SH-SY5Y (cell line): ENCODE data around the gene AQP10.

Experiments used
- GATA2 ChIP-seq: IDR thresholded peaks from 2 replicates; pipeline ENCODE4 v1.6.1; 2011; ENCODE audit warnings: mild to moderate bottlenecking, low read depth, low read length
- GATA3 ChIP-seq: IDR thresholded peaks from 2 replicates; pipeline ENCODE4 v1.6.1; 2011; ENCODE audit warnings: low read depth, mild to moderate bottlenecking, low read length, moderate library complexity

Gene AQP10

DNA sequence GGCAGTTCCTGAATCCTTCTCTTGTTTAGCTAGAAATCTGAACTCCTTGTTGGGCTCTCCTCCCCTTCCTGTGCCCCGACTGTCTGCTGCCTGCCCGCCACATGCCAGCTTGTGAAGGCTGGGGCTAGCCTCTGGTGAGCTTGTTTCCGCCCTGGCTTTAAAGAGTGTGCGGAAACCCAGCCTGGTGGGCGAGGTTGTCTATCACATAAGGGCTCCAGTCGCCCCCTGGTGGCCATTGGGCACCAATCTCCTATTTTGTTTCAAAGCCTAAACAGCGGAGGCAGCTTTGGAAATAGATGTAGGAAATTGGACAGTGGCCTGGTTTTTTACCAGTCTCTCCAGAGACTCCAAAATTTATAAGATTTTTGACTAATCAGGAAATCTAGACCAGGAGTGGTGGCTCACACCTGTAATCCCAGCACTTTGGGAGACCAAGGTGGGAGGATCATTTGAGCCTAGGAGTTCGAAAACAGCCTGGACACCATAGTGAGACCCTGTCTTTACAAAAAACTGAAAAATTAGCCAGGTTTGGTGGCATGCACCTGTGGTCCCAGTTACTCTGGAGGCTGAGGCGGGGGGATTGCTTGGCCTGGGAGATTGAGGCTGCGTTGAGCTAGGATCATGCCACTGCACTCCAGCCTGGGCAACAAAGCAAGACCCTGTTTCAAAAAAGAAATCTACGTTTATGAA, 14.3 kb downstream of the AQP10 start:
- TF ChIP-seq GATA3 = no peak
- TF ChIP-seq GATA2 = no peak

DNA sequence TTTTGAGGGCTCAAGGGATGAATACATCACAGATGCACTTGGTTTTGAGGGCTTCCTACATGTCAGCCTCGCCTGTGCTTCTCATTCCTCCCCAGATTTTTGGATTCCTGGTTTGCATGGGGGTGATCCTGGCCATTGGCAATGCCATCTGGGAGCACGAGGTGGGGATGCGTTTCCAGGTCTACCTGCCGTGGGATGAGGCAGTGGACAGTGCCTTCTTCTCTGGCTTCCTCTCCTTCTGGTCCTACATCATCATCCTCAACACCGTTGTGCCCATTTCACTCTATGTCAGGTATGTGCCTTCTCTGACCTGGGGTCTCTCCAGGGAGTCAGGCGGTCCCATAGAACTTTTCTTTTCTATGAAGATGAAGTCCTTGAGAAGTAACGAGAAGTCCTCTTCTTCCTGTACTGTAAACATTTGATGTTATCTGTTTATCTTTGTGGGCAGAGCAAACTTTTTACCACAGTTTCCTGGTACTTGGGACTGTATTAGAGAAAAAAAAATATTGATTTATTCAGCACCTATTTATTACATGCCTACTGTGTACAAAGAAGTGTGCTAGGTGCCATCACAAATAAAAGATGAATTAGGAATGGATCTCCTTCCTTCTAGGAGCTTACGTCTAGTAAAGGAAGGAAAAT, 16.5 kb downstream of the AQP10 start:
- TF ChIP-seq GATA3 (no peak), GATA2 (no peak)

DNA sequence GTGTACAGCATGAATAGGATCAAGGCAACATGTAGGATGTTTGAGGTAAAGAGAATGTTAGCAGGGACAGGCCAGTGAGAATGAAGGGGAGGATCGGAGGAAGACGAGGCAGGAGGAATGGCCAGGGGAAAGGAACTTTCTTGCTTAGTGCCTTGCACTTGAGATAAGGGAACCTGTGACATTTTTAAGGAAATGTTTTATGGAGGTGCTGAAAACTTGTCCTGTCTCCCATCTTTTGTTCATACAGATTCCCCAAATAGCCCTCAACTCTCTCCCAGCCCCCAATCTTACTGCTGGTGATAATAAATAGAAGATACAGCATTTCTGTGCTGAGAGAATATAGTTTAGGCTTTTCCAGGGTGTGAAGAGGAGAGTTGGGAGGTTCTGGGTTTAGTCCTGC, 18.0 kb downstream of the AQP10 start:
- TF ChIP-seq GATA2 (no peak), GATA3 (no peak)

DNA sequence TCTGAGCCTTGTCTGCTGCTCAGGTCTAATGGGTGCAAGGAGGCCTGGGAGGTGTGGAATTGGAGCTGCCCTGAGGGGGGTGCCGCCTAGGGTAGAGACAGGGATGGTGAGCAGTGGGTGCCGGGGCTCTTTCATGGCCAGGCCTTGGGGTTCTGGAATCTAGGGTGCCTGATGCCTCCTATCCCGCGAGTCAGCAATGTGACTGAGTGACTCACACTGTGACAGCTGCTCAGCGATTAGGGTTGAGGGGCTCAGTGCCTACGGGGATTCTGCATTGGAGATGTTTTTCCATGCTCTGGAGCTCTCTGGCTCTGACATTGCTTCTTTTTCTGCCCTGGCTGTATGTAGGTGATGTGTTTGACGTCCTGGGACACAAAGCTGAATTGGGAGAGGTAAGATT, 21.2 kb downstream of the AQP10 start:
- TF ChIP-seq GATA2 (no peak), GATA3 (no peak)

DNA sequence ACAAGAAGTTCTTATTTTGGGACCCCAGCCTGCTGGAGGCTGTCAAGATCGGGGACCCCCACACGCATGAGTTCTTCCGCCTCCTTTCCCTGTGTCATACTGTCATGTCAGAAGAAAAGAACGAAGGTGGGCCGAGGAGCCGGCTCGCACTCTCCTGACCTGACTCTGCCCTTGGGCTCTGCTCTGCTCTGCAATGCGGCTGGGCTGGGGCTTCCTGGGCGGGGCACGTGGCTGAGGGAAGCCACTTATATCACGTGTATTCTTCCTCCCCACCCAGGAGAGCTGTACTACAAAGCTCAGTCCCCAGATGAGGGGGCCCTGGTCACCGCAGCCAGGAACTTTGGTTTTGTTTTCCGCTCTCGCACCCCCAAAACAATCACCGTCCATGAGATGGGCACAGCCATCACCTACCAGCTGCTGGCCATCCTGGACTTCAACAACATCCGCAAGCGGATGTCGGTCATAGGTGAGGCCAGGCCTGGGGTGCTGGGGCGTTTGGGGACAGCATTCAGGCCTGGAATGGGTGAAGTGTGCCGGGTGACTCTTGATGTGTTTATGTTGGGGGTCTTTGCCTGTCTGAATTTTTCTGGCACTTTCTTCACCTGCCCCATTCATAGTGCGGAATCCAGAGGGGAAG, 22.1 kb downstream of the AQP10 start:
- TF ChIP-seq GATA3 (no peak), GATA2 (no peak)

DNA sequence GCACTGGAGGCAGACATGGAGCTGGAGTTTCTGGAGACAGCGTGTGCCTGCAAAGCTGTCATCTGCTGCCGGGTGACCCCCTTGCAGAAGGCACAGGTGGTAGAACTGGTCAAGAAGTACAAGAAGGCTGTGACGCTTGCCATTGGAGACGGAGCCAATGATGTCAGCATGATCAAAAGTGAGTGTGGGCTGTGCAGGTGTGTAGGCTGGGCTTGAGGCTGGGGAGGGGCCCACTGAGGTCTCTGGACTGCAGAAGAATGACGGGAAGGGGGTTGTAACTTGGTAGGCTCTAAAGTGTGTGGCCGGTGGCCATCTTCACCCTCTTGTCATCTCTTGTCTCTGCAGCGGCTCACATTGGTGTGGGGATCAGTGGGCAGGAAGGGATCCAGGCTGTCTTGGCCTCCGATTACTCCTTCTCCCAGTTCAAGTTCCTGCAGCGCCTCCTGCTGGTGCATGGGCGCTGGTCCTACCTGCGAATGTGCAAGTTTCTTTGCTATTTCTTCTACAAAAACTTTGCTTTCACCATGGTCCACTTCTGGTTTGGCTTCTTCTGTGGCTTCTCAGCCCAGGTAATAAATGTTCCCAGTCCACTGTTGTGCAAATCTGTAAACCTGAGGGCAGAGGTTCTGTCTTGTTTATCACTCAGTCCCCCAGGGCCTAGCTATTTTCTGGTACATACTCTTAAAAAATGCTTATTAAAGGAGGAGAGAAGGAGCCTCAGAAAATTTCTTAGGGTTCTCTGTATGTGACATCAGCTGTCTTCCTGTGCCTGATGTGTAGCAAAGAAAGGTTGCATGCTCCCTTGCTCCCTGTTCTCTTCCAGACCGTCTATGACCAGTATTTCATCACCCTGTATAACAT, 24.3 kb downstream of the AQP10 start:
- TF ChIP-seq GATA3 = no peak
- TF ChIP-seq GATA2 = no peak

DNA sequence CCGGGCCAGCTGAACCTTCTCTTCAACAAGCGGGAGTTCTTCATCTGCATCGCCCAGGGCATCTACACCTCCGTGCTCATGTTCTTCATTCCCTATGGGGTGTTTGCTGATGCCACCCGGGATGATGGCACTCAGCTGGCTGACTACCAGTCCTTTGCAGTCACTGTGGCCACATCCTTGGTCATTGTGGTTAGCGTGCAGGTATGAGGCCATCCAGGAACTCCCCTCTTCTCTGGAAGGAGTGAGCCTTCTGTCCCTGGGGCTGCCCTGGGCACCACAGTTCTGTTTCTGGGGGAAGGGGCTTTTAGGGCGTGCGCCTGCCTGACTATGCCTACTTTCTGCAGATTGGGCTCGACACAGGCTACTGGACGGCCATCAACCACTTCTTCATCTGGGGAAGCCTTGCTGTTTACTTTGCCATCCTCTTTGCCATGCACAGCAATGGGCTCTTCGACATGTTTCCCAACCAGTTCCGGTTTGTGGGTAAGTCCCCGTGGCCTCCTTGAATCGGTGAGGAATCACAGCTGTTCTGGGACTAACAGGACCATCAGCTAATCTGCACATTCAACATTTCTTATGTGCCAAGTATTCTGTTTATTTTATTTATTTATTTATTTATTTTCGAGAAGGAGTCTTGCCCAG, 25.5 kb downstream of the AQP10 start:
- TF ChIP-seq GATA3 (no peak), GATA2 (no peak)

DNA sequence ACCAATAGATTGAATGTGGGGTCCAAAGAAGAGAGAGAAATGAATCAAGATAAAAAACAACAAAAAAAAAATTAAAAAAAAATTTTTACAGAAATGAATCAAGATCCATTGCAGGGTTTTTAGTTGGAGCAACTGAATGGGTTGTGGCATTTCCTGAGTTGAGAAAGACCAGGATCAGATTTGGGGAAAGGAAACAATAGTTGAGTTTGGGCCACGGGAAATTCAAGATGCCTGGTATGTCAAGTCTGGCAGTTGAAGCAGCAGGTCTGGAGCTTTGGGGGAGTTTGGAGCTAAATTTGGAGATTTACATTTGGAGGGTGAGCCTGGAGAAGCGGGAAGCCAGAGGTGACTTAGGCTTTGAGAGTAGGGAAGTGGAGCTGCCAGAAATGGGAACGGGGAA, 27.1 kb downstream of the AQP10 start:
- TF ChIP-seq GATA3 = no peak
- no peak for TF ChIP-seq GATA2

DNA sequence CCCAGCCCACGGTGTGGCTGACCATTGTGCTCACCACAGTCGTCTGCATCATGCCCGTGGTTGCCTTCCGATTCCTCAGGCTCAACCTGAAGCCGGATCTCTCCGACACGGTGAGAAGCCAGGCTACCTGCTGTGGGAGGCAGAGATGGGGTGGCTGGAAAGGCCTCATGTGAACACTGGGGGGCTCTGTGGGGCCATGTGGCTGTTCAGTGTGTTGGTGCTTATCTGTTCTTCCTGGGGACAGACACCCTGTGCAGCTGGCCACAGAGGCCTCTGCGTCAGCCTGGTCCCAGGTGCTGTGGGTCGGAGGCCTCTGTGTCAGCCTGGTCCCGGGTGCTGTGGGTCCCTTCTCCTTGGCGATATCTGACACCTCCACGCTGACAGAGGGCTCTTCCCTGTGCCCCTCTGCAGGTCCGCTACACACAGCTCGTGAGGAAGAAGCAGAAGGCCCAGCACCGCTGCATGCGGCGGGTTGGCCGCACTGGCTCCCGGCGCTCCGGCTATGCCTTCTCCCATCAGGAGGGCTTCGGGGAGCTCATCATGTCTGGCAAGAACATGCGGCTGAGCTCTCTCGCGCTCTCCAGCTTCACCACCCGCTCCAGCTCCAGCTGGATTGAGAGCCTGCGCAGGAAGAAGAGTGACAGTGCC, 27.7 kb downstream of the AQP10 start:
- TF ChIP-seq GATA3 (no peak), GATA2 (no peak)

DNA sequence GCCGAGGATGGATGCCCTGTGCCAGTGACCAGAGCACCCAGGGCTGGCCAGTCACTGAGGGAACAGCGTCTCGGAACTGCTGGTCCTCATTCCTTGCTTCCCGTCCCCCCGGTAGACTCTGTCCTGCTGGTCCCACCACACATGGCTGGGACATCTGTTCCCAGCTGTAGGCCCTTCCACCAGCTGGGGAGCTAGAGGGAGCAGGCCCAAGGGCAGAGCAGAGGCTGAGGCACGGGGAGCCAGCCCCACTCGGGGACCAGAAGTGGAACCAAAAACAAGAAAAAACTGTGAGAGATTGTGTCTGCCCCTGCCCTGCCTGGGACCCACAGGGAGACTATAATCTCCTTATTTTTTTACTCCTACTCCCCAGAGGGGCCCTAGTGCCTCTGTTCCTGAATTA, 28.2 kb downstream of the AQP10 start:
- TF ChIP-seq GATA3 (no peak), GATA2 (no peak)

DNA sequence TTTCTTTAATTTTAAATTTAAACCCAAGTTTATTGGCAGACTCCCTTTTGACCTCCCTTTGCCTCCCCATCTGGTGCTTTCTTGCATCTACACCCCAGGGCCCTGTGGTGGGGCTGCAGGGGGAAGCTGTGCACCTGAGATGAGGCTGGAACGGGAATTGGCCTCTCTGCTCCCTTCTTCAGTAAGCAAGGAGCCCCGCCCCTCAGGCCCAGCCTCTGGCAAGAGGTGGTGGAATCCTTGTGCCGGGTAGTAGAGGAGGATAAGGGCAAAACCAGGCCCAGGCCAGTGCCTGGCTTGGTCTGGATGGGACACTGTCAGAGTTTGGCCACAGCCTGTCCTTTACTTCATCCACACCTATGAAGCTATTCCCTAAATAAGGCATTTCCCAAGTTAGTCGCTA, 29.5 kb downstream of the AQP10 start:
- TF ChIP-seq GATA3 (no peak), GATA2 (no peak)

DNA sequence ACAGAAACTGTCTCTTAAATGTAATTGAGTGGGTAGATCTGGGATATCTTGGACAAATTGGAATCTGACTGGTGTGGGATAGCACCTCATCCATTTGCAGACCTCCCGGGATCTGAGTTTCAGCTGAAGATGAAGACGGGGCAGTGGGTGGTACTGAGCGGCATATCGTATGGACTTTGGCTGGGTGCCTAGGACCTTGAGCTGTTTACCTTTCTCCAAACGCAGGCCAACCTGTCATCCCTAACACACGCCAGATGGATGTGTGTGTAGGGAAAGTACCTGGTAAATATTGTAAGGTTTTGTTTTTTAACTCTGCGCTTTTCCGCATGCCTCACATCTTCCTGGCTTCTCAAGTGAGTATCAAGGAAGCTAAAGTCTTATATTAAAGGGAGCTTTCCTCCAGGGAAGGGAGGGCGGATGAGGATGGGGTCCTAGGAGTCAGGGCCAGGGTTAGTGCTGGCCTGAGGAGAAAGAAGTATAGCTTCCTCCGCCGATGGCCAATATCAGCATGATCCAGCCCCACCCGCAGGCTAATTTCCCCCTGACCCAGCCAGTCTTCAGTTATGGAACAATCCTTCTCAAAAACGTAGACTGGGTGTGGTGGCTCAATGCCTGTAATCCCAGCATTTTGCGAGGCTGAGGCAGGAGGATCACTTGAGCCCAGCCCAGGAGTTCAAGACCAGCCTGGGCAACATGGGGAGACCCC, 30.6 kb downstream of the AQP10 start:
- no peak for TF ChIP-seq GATA3
- TF ChIP-seq GATA2 = no peak

DNA sequence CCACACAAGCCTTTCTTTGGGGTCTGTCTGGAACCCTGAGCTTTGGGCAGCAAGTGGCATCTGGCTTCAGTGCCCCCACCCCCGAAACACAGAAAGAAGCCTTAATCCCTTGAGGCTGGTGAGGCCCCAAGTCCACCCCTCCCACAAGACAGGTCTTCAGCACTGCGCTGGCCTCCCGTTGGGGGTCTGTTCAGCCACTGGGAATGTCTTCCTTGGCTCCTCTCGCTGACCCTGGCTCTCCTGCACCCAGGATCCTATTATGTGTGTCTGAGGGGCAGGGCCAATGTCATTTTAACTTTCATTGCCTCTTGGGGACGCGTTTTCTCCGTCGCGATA, 31.3 kb downstream of the AQP10 start:
- TF ChIP-seq GATA3 (no peak), GATA2 (no peak)
